Astrocyte of the cerebellum (primary cell): ENCODE results near the gene CUBN.

Experiments used
- DNase-seq: peaks from one replicate; pipeline ENCODE4 v3.0.0-alpha.2; 2011; ENCODE audit warnings: low read depth
- H3K4me3 ChIP-seq: 2 replicates; pipeline ENCODE4 v1.5.1; 2011; ENCODE audit warnings: mild to moderate bottlenecking, low read depth, low read length, moderate library complexity
- in situ Hi-C: cut with HindIII; loops from 2 replicates; pipeline ENCODE4 v1.10.0; 2017; ENCODE audit warnings: low sequenced_read_pairs
- TF ChIP-seq, protein P1 (sequence below): IDR thresholded peaks from 2 replicates; pipeline ENCODE4 v1.5.1; 2012; ENCODE audit warnings: low read length, low read depth, moderate library complexity, mild to moderate bottlenecking; ENCODE audit errors: missing control alignments

Gene CUBN

DNA sequence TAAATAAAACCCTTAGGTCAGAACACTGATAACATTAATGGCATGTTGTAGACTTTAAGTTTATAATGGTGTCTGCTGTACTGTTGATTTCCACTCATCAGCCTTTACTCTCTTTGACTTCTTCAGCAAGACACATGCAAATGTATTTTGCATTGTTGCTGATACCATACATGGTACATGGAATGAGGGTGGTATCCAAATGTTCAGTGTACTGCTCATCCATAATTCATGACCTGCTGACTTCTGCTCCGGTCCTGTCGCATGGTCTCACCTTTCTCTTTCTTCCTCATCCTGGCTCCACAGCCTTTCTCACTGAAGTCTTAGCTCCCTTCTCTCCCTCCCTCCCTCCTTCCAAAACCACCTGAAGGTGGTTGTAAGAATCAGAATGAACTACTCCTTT, 4.7 kb upstream of the CUBN start:
- TF ChIP-seq, protein P1, sequence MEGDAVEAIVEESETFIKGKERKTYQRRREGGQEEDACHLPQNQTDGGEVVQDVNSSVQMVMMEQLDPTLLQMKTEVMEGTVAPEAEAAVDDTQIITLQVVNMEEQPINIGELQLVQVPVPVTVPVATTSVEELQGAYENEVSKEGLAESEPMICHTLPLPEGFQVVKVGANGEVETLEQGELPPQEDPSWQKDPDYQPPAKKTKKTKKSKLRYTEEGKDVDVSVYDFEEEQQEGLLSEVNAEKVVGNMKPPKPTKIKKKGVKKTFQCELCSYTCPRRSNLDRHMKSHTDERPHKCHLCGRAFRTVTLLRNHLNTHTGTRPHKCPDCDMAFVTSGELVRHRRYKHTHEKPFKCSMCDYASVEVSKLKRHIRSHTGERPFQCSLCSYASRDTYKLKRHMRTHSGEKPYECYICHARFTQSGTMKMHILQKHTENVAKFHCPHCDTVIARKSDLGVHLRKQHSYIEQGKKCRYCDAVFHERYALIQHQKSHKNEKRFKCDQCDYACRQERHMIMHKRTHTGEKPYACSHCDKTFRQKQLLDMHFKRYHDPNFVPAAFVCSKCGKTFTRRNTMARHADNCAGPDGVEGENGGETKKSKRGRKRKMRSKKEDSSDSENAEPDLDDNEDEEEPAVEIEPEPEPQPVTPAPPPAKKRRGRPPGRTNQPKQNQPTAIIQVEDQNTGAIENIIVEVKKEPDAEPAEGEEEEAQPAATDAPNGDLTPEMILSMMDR, result no peak
- no peak for DNase-seq
- in situ Hi-C loops, result loop anchor here (25.0 kb wide), 1 partner anchor 122 kb away; no protein-coding TSS in a partner anchor

DNA sequence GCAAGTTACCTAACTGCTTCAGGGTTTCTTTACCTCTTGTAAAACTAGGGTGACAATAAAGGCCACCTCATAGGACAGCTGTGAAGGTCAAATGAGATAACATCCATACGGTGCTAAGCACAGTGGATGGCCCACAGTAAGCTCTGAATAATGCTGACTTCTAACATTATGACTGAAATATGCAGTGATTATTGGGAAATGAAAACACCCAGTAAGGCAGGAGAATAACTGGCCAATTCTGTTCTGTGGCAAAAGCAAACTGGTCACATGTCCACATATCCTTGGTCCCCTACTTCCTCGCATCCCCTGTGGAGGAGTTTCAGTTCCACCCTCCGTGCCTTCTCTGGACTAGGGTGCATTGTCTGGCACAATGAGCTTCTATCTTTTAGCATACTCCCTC, 1.4 kb downstream of the CUBN start:
- TF ChIP-seq, protein P1, result no peak
- no peak overlapping the region for H3K4me3 ChIP-seq
- DNase-seq, result no peak
- in situ Hi-C loops, result loop anchor here (25.0 kb wide), 1 partner anchor 116 kb away; no protein-coding TSS in a partner anchor

More for the DNA sequence above, 4.7 kb upstream of the CUBN start:
- no peak overlapping the region for H3K4me3 ChIP-seq

DNA sequence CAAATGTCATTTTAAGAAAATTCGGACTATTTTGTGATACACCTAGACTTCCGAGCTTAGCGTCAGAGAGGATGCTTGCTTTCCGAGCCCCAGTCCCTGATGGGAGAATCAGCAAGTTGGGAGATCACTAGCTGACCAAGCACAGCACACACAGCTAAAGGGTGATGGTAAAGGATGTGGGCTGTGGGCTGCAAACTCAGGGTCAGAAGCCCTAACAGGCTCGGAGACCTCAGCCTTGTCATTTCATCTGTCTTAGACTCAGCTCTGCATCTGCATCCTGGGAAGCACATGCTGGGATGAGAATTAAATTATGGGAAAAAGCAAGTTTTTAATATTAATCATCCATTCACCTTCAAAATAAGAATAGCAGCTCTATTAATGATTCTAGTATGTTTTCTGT, 3.3 kb downstream of the CUBN start:
- in situ Hi-C loops, result loop anchor here (25.0 kb wide), 1 partner anchor 114 kb away; no protein-coding TSS in a partner anchor
- H3K4me3 ChIP-seq, result no peak overlapping the region
- no peak for DNase-seq
- TF ChIP-seq, protein P1, result no peak

DNA sequence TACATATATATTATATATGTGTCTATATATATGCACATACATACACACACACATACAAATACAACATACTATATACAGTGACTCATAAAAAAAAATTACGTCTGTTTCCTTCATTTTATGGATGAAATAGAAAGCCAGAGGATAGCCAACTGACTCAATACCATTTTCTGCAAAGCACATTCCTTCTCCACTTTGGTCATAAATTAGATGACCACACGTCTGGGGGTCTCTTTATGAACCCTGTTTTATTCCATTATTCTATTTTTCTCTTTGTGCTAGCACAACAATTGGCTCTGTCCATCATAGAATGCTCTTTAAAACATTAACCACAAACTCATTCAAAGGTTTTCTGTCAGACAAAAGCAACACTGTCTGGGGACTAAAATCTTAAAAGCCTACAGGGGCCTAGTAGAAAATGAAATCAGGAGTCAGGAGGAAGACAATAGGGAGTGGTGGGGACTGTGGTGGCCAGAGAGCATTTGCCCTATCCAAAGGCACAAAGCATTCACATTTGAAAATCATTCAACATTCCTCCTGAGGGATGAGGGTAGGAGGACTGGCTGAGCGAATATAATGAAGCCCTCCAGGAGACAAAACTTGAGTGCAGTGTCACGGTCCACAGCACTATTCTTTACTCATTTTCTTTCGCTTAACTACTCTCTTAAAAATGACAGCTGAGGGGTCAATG, 4.3 kb downstream of the CUBN start:
- TF ChIP-seq, protein P1, result no peak
- in situ Hi-C loops, result loop anchor here (25.0 kb wide), 1 partner anchor 113 kb away; no protein-coding TSS in a partner anchor
- peak; percentile 46 for DNase-seq
- H3K4me3 ChIP-seq, result no peak overlapping the region

DNA sequence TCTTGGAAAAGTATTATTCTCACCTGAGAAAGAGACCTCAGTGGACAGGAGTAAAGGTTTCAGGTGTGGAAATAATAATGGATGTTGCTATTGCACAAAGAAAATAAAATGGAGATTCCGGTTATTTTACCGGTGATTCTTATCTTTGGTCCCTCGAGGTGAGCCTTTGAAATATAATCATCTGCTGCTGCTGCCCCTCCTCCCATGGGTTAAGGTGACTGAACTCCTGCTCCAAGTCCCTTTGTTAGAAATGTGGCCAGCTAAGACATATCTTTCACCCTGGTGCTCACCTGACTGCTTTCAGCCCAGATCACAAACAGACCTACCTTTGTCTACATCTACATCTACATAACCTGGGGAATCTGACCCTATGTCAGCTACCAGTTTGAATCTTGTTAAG, 5.7 kb downstream of the CUBN start:
- H3K4me3 ChIP-seq, result no peak overlapping the region
- in situ Hi-C loops, result no loop called here
- DNase-seq, result no peak
- TF ChIP-seq, protein P1, result no peak

DNA sequence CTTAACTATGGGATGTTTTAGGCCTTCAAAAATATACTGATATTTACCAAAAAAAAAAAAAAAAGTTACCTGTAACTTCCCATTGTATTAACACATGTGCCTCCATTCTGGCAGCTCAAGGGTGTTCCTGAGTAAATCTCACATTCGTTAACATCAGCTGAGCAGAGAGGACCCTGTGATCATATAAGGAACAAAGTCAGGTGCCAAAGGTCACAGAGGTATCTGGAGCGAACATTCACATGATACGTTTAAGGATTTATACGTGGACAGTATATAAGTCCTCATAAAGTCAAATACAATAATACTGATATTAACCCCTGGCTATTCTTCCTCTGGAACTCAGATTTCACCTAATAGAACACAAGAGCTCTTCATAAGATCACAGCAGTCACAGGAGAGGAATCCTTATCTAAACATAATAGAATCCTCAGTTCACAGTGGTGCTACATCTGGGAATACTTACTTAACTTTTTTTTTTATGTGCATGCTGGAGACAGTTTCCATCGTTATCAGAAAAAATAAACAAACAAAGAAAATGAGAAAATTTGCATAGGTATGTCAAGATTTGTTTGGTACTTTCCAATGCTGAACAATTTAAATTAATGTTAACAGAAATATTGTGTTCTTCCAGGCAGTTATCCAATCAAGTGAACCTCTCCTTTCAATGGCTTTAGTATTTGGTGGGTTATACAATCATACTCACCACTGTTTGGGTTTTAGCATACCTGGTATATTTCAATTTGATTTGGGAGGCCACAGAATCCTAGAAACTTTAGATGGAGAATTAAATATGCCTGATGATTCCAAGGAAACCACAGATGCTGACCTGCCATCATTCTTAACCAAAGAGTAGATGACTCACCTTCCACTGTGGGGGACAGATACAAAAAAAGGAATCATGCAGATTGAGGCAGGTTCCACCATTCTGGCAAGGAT, 6.6 kb downstream of the CUBN start:
- in situ Hi-C loops, result no loop called here
- TF ChIP-seq, protein P1, result no peak
- peak; percentile 90 for DNase-seq
- H3K4me3 ChIP-seq, result no peak overlapping the region
